Upper lobe of left lung (tissue), 6 donors: ENCODE measurements around the gene MCM3AP. TPM values are rescaled to one million over a fixed set of nuclear protein-coding genes. Genes with fewer than 3 reads are reported as not detected.
A peak's percentile ranks its signal among the peaks of the same experiment; 100 is the strongest.
"Not testable (repeated sequence)": the region's sequence is repeated elsewhere in the genome, so short reads cannot be mapped to it uniquely, and the experiment has no call there.

ENCODE experiments used
- ATAC-seq, 2 donors: fragments of 200-7000 bp; cut with Tn5 transposase; one replicate each; pipeline ENCODE4 v1.9.1; 2022; ENCODE audit warnings: mild to moderate bottlenecking in 2 of 2, moderate library complexity in 2 of 2; ENCODE audit not compliant: low FRiP score in 2 of 2
- DNase-seq, 2 donors: peaks; one replicate each; pipeline ENCODE4 v3.0.0-alpha.2; 2019 to 2020
- H3K27ac ChIP-seq, 4 donors: fragments of 200-600 bp; sonication (generic); one replicate each; pipeline ENCODE4 v1.5.1; 2016 to 2019
- H3K27me3 ChIP-seq, 4 donors: fragments of 200-600 bp; sonication (generic); one replicate each; pipeline ENCODE4 v1.5.1; 2017 to 2019
- H3K36me3 ChIP-seq, 4 donors: fragments of 200-600 bp; sonication (generic); one replicate each; pipeline ENCODE4 v1.5.1; 2016 to 2019
- H3K4me1 ChIP-seq, 4 donors: fragments of 200-600 bp; sonication (generic); one replicate each; pipeline ENCODE4 v1.5.1; 2018 to 2019
- H3K4me3 ChIP-seq, 4 donors: fragments of 200-600 bp; sonication (generic); one replicate each; pipeline ENCODE4 v1.5.1; 2017 to 2019; ENCODE audit warnings: mild to moderate bottlenecking in 2 of 4, moderate library complexity in 1 of 4
- H3K9me3 ChIP-seq, 4 donors: fragments of 200-600 bp; sonication (generic); one replicate each; pipeline ENCODE4 v1.5.1; 2018 to 2019
- CTCF ChIP-seq, 6 experiments: fragments of 450-650 bp in 4 of 6; fragments of 200-600 bp in 2 of 6; sonication (generic) in 2 of 6; IDR thresholded peaks; one replicate each; pipeline ENCODE4 v1.5.1; 2016 to 2019; ENCODE audit warnings: antibody characterized with exemption in 6 of 6
- EP300 ChIP-seq, 4 donors: sonication (generic); formaldehyde crosslinking; IDR thresholded peaks; one replicate each; pipeline ENCODE4 v1.5.1; 2017; ENCODE audit warnings: antibody characterized with exemption in 4 of 4, control low read depth in 2 of 4
- POLR2A ChIP-seq, 4 donors: fragments of 450-650 bp; IDR thresholded peaks; one replicate each; pipeline ENCODE4 v1.5.1; 2016 to 2017; ENCODE audit warnings: antibody characterized with exemption in 4 of 4, mild to moderate bottlenecking in 2 of 4
- POLR2AphosphoS5 ChIP-seq, 2 donors: sonication (generic); formaldehyde crosslinking; IDR thresholded peaks; one replicate each; pipeline ENCODE4 v1.5.1; 2017; ENCODE audit warnings: antibody characterized with exemption in 2 of 2
- WGBS, 2 donors: methylation state at CpG; one replicate each; pipeline ENCODE4 v1.1.5; 2017 to 2018; 5-methylcytosine and 5-hydroxymethylcytosine counted together
- total RNA-seq, 6 donors: library from RNA; depleted of rRNA in 4 of 6; stranded (reverse); fragments of >200 nt in 4 of 6; gene quantifications; one replicate each; pipeline versions ENCODE4 v1.1.0 to v1.2.1, GENCODE V29; 2016 to 2021
- donor health status: DM: no; HTN: no; CAD: no; lungs with moderate emphysema.
- donor health status: DM: no; HTN: yes; CAD: no; lungs with severe emphysema.

Gene MCM3AP
- total RNA-seq, 6 donors from 2014 or later, result 93.3 to 226 (median 98.4) TPM

DNA sequence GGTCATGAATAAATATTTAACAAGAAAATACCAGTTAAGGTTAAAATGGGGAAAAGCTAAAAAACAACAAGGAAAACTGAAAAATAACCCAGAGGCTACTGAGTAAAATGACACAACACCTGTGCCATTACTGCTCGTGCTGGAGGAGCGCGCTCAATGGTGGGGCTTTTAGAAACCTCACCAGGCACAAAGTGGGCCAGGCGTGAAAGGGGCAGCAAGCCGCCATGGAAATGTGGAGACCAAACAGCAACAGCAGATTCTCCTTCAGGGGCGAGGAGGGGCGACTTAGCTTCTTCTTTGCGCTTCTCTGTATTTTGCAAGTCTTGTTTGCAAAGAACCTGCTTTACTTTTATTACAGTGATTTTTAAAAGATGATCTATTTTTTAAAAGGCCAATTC lies 82.2 kb downstream of the MCM3AP start:
- DNase-seq (no peak), ATAC-seq (no peak)
- no peak overlapping the region for H3K4me3 ChIP-seq
- H3K36me3 ChIP-seq, result peaks cover 37 to 81% (median 55%) of the 10 kb centered on the region in 4 donors
- peaks cover 0 to 3% (median 0%) of the 10 kb centered on the region in 4 donors for H3K4me1 ChIP-seq
- no peaks in the 10 kb centered on the region for H3K9me3 ChIP-seq
- peak overlapping the region in 3 of 4 donors; percentile 55 to 71 (median 64) for H3K27ac ChIP-seq
- WGBS, 2 donors, result 94 to 98% methylated on average over 8 of the region's 8 CpGs
- no peak for TF ChIP-seq CTCF (IDR thresholded peaks at IDR 0.05)
- TF ChIP-seq POLR2AphosphoS5 (IDR thresholded peaks at IDR 0.05), result no peak
- TF ChIP-seq EP300 (IDR thresholded peaks at IDR 0.05), result no peak
- no peak for TF ChIP-seq POLR2A (IDR thresholded peaks at IDR 0.05)
- H3K27me3 ChIP-seq, result no peaks in the 10 kb centered on the region

- 89 to 93% methylated on average over 5 to 6 of the region's 6 CpGs for WGBS, 2 donors
- H3K4me3 ChIP-seq, result no peak overlapping the region
Observed at GRCh38 chr21:46202592-46203202, 82.7 kb downstream of the MCM3AP start.

DNA sequence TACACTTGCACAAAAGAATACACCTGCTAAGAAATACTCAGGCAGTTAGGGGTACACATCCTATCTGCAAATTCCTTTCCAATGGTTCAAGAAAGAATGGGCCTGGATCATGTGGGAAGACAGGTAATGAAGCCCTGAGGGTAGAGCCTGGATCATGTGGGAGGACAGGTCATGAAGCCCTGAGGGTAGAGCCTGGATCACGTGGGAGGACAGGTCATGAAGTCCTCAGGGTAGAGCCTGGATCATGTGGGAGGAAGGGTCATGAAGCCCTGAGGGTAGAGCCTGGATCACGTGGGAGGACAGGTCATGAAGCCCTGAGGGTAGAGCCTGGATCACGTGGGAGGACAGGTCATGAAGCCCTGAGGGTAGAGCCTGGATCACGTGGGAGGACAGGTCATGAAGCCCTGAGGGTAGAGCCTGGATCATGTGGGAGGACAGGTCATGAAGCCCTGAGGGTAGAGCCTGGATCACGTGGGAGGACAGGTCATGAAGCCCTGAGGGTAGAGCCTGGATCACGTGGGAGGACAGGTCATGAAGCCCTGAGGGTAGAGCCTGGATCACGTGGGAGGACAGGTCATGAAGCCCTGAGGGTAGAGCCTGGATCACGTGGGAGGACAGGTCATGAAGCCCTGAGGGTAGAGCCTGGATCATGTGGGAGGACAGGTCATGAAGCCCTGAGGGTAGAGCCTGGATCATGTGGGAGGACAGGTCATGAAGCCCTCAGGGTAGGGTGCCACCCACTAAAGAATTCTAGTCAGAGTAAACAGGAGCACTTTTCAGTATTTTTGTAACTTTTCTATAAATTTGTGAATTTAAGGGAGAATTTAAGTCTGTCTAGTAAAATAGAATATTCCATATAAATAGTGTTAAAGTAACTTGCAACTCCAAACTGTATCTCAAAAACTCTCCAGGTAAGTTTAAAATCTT lies 84.3 kb downstream of the MCM3AP start:
- peak in 1 of 2 donors; percentile 3 for DNase-seq
- H3K4me3 ChIP-seq, H3K4me1 ChIP-seq, H3K9me3 ChIP-seq, H3K27ac ChIP-seq, H3K27me3 ChIP-seq, ATAC-seq: not testable (repeated sequence)
- 70 to 78% methylated on average over 1 to 2 of the region's 8 CpGs for WGBS, 2 donors
- peaks cover 22 to 81% (median 50%) of the 10 kb centered on the region in 4 donors for H3K36me3 ChIP-seq

More at GRCh38 chr21:46202592-46203202, 82.7 kb downstream of the MCM3AP start:
- no peaks in the 10 kb centered on the region for H3K27me3 ChIP-seq
- H3K9me3 ChIP-seq, result no peaks in the 10 kb centered on the region
- H3K4me1 ChIP-seq, result peaks cover 0 to 3% (median 0%) of the 10 kb centered on the region in 4 donors
- DNase-seq (no peak), ATAC-seq (no peak)
- peaks cover 34 to 81% (median 53%) of the 10 kb centered on the region in 4 donors for H3K36me3 ChIP-seq
- peak overlapping the region in 3 of 4 donors; percentile 55 to 71 (median 64) for H3K27ac ChIP-seq
- peak; percentile 44 to 50 for TF ChIP-seq POLR2AphosphoS5 (IDR thresholded peaks at IDR 0.05)
- TF ChIP-seq POLR2A (IDR thresholded peaks at IDR 0.05), result no peak
- no peak for TF ChIP-seq CTCF (IDR thresholded peaks at IDR 0.05)
- TF ChIP-seq EP300 (IDR thresholded peaks at IDR 0.05), result peak in 3 of 4 donors; percentile 27 to 57 (median 56)

DNA sequence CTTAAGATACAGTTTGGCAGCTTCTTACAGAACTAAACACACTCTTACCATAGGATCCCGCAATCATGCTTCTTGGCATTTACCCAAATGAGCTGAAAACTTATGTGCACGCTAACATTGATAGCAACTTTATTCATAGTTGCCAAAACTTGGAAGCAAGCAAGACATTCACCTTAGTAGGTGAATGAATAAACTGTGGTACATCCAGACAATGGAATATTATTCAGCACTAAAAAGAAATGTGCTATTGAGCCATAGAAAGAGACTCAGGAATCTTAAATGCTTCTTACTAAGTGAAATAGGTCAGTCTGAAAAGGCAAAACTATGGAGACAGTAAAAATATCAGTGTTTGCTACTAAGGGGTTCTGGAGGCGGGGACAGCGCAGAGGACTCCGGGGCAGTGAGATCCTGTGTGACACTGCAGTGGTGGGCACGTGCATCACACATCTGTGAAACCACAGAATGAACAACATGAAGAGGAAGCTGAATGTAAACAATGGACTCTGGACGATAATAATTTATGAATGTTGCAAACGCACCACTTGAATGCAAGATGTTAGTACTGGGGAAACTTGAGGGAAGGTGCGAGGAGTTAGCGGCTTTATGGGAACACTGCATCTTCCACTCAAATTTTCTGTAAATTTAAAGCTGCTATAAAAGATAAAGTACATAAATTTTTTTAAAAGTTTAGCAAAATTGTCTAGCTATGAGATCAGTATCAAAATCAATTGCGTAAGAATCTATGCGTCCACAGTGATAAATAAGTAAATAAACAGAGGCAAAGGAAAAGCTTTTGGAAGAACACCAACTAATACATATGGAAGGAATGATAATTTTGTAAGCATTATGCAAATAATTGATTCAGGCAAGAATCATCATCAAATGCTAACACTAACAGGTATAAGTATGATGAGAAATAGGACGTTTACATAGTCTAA lies 85.7 kb downstream of the MCM3AP start:
- Histone ChIP-seq H3K27ac (no peak overlapping the region), H3K27me3 (no peaks in the 10 kb centered on the region), H3K4me3 (no peak overlapping the region), H3K4me1 (peaks cover 0 to 3% (median 0%) of the 10 kb centered on the region in 4 donors), H3K9me3 (no peaks in the 10 kb centered on the region), H3K36me3 (peaks cover 20 to 81% (median 51%) of the 10 kb centered on the region in 4 donors)
- TF ChIP-seq EP300 (IDR thresholded peaks at IDR 0.05) (no peak), POLR2AphosphoS5 (IDR thresholded peaks at IDR 0.05) (no peak), CTCF (IDR thresholded peaks at IDR 0.05) (no peak), POLR2A (IDR thresholded peaks at IDR 0.05) (no peak)
- DNase-seq (no peak), ATAC-seq (no peak)
- 73 to 74% methylated on average over 13 of the region's 13 CpGs for WGBS, 2 donors
